Upper lobe of left lung (tissue), 6 donors: ENCODE measurements around the gene BPHL. TPM values are rescaled to one million over a fixed set of nuclear protein-coding genes. Genes with fewer than 3 reads are reported as not detected.

Experiments used
- ATAC-seq, 2 donors: fragments of 200-7000 bp; cut with Tn5 transposase; one replicate each; pipeline ENCODE4 v1.9.1; 2022; ENCODE audit warnings: mild to moderate bottlenecking in 2 of 2, moderate library complexity in 2 of 2; ENCODE audit not compliant: low FRiP score in 2 of 2
- DNase-seq, 2 donors: peaks; one replicate each; pipeline ENCODE4 v3.0.0-alpha.2; 2019 to 2020
- H3K27ac ChIP-seq, 4 donors: fragments of 200-600 bp; sonication (generic); one replicate each; pipeline ENCODE4 v1.5.1; 2016 to 2019
- H3K27me3 ChIP-seq, 4 donors: fragments of 200-600 bp; sonication (generic); one replicate each; pipeline ENCODE4 v1.5.1; 2017 to 2019
- H3K36me3 ChIP-seq, 4 donors: fragments of 200-600 bp; sonication (generic); one replicate each; pipeline ENCODE4 v1.5.1; 2016 to 2019
- H3K4me1 ChIP-seq, 4 donors: fragments of 200-600 bp; sonication (generic); one replicate each; pipeline ENCODE4 v1.5.1; 2018 to 2019
- H3K4me3 ChIP-seq, 4 donors: fragments of 200-600 bp; sonication (generic); one replicate each; pipeline ENCODE4 v1.5.1; 2017 to 2019; ENCODE audit warnings: mild to moderate bottlenecking in 2 of 4, moderate library complexity in 1 of 4
- H3K9me3 ChIP-seq, 4 donors: fragments of 200-600 bp; sonication (generic); one replicate each; pipeline ENCODE4 v1.5.1; 2018 to 2019
- CTCF ChIP-seq, 6 experiments: fragments of 450-650 bp in 4 of 6; fragments of 200-600 bp in 2 of 6; sonication (generic) in 2 of 6; IDR thresholded peaks; one replicate each; pipeline ENCODE4 v1.5.1; 2016 to 2019; ENCODE audit warnings: antibody characterized with exemption in 6 of 6
- EP300 ChIP-seq, 4 donors: sonication (generic); formaldehyde crosslinking; IDR thresholded peaks; one replicate each; pipeline ENCODE4 v1.5.1; 2017; ENCODE audit warnings: antibody characterized with exemption in 4 of 4, control low read depth in 2 of 4
- POLR2A ChIP-seq, 4 donors: fragments of 450-650 bp; IDR thresholded peaks; one replicate each; pipeline ENCODE4 v1.5.1; 2016 to 2017; ENCODE audit warnings: antibody characterized with exemption in 4 of 4, mild to moderate bottlenecking in 2 of 4
- POLR2AphosphoS5 ChIP-seq, 2 donors: sonication (generic); formaldehyde crosslinking; IDR thresholded peaks; one replicate each; pipeline ENCODE4 v1.5.1; 2017; ENCODE audit warnings: antibody characterized with exemption in 2 of 2
- WGBS, 2 donors: methylation state at CpG; one replicate each; pipeline ENCODE4 v1.1.5; 2017 to 2018; 5-methylcytosine and 5-hydroxymethylcytosine counted together
- total RNA-seq, 6 donors: library from RNA; depleted of rRNA in 4 of 6; stranded (reverse); fragments of >200 nt in 4 of 6; gene quantifications; one replicate each; pipeline versions ENCODE4 v1.1.0 to v1.2.1, GENCODE V29; 2016 to 2021
- donor health status: DM: no; HTN: no; CAD: no; lungs with moderate emphysema.
- donor health status: DM: no; HTN: yes; CAD: no; lungs with severe emphysema.

BPHL gene
- total RNA-seq, 6 donors from 2014 or later = 6.3 to 16.8 (median 11.2) TPM

DNA sequence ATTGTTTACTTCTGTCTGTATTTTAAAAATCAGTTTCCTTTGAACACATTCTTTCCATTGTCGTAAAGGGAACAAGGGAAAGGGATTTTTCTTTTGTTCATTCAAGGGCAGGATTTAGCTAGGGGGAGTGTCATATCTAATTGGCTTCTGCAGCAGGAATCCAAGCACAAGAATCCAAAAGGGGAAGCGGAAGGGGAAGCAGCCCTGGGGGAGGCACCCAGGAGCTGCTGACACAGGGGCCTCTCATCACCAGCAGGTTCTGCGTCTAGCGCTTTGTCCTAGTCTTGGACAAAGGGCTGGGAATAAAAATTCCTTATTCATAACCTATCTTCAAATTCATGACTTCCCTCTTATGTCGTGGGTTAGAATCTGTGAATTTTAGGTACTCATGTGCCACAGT is 36.6 kb upstream of the BPHL start:
- Histone ChIP-seq H3K36me3 (peaks cover 32 to 98% (median 79%) of the 10 kb centered on the region in 4 donors), H3K9me3 (no peaks in the 10 kb centered on the region), H3K4me3 (no peak overlapping the region), H3K4me1 (peaks cover 0 to 3% (median 0%) of the 10 kb centered on the region in 4 donors), H3K27me3 (no peaks in the 10 kb centered on the region), H3K27ac (no peak overlapping the region)
- peak in 1 of 2 donors; percentile 81 for ATAC-seq
- DNase-seq = no peak
- WGBS, 2 donors = 80 to 82% methylated on average over 5 of the region's 5 CpGs
- TF ChIP-seq POLR2AphosphoS5 (IDR thresholded peaks at IDR 0.05) (no peak), POLR2A (IDR thresholded peaks at IDR 0.05) (no peak), EP300 (IDR thresholded peaks at IDR 0.05) (no peak), CTCF (IDR thresholded peaks at IDR 0.05) (no peak)

DNA sequence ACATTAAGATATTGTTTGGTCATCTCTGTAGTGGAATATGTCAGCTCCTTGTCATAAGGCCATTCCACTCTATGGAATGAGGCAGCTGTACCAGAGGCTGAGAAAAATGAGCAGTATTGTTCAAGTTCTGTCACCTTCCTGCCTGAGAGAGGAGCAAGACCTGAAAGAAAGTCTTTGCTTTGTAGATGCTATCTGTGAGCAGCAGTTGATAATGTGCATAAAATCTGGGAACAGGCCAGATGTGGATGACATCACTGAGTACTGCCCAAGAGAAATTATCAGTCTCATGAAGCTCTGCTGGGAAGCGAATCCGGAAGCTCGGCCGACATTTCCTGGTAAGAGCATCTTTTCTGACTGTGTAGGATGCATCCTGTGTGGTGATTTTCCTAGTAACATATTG is 33.4 kb upstream of the BPHL start:
- Histone ChIP-seq H3K9me3 (no peaks in the 10 kb centered on the region), H3K27me3 (no peaks in the 10 kb centered on the region), H3K36me3 (peaks cover 32 to 95% (median 72%) of the 10 kb centered on the region in 4 donors), H3K4me3 (no peak overlapping the region), H3K4me1 (peaks cover 0 to 9% (median 0%) of the 10 kb centered on the region in 4 donors), H3K27ac (no peak overlapping the region)
- 96 to 100% methylated on average over 4 of the region's 4 CpGs for WGBS, 2 donors
- no peak for TF ChIP-seq CTCF (IDR thresholded peaks at IDR 0.05)
- TF ChIP-seq EP300 (IDR thresholded peaks at IDR 0.05) = no peak
- no peak for TF ChIP-seq POLR2AphosphoS5 (IDR thresholded peaks at IDR 0.05)
- TF ChIP-seq POLR2A (IDR thresholded peaks at IDR 0.05) = no peak
- DNase-seq = no peak
- ATAC-seq = no peak

GRCh38 chr6:3086282-3086946 is 32.1 kb upstream of the BPHL start:
- no peaks in the 10 kb centered on the region for H3K27me3 ChIP-seq
- DNase-seq = no peak
- no peak overlapping the region for H3K4me3 ChIP-seq
- H3K4me1 ChIP-seq = peaks cover 0 to 9% (median 0%) of the 10 kb centered on the region in 4 donors
- no peak overlapping the region for H3K27ac ChIP-seq
- ATAC-seq = no peak
- 63 to 64% methylated on average over 7 of the region's 7 CpGs for WGBS, 2 donors
- TF ChIP-seq CTCF (IDR thresholded peaks at IDR 0.05) (no peak), POLR2AphosphoS5 (IDR thresholded peaks at IDR 0.05) (no peak), POLR2A (IDR thresholded peaks at IDR 0.05) (no peak), EP300 (IDR thresholded peaks at IDR 0.05) (no peak)
- no peaks in the 10 kb centered on the region for H3K9me3 ChIP-seq
- H3K36me3 ChIP-seq = peaks cover 21 to 87% (median 65%) of the 10 kb centered on the region in 4 donors

DNA sequence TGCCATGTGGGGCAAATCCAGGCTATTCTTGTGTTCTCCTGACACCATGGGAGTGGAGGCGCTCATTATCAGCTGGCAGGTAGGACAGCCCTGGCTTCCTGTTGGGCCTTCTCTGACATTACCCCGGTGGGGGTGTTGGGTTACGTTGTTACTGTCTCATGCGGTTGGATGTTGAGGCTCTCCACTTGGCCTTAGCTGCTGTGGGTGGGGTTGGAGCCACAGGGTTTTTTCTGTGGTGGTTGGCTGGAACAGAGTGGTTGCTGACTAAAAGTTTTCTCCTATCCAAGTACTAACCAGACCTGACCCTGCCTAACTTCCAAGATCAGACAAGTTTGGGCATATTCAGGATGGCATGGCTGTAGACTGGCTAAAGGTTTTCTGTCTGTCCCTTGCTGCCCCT is 30.1 kb upstream of the BPHL start:
- H3K27me3 ChIP-seq = no peaks in the 10 kb centered on the region
- DNase-seq = no peak
- TF ChIP-seq CTCF (IDR thresholded peaks at IDR 0.05) (no peak), POLR2AphosphoS5 (IDR thresholded peaks at IDR 0.05) (no peak), EP300 (IDR thresholded peaks at IDR 0.05) (no peak), POLR2A (IDR thresholded peaks at IDR 0.05) (no peak)
- peaks cover 13 to 68% (median 50%) of the 10 kb centered on the region in 4 donors for H3K36me3 ChIP-seq
- H3K27ac ChIP-seq = no peak overlapping the region
- peak in 1 of 2 donors; percentile 89 for ATAC-seq
- WGBS, 2 donors = 67 to 94% methylated on average over 1 to 4 of the region's 4 CpGs
- H3K4me3 ChIP-seq = no peak overlapping the region
- no peaks in the 10 kb centered on the region for H3K9me3 ChIP-seq
- peaks cover 0 to 6% (median 0%) of the 10 kb centered on the region in 4 donors for H3K4me1 ChIP-seq

GRCh38 chr6:3088968-3089367 is 29.5 kb upstream of the BPHL start:
- Histone ChIP-seq H3K4me3 (no peak overlapping the region), H3K4me1 (peaks cover 0 to 6% (median 0%) of the 10 kb centered on the region in 4 donors), H3K9me3 (no peaks in the 10 kb centered on the region), H3K27me3 (no peaks in the 10 kb centered on the region), H3K27ac (no peak overlapping the region), H3K36me3 (peaks cover 10 to 64% (median 46%) of the 10 kb centered on the region in 4 donors)
- WGBS, 2 donors = 45 to 55% methylated on average over 4 of the region's 4 CpGs
- DNase-seq (no peak), ATAC-seq (peak in 1 of 2 donors; percentile 73)
- TF ChIP-seq EP300 (IDR thresholded peaks at IDR 0.05) = no peak
- TF ChIP-seq CTCF (IDR thresholded peaks at IDR 0.05) = no peak
- no peak for TF ChIP-seq POLR2AphosphoS5 (IDR thresholded peaks at IDR 0.05)
- TF ChIP-seq POLR2A (IDR thresholded peaks at IDR 0.05) = no peak
